Measurements from ENCODE around the gene RGS10.
A peak's percentile ranks its signal among the peaks of the same experiment; 100 is the strongest.

Gene RGS10

DNA sequence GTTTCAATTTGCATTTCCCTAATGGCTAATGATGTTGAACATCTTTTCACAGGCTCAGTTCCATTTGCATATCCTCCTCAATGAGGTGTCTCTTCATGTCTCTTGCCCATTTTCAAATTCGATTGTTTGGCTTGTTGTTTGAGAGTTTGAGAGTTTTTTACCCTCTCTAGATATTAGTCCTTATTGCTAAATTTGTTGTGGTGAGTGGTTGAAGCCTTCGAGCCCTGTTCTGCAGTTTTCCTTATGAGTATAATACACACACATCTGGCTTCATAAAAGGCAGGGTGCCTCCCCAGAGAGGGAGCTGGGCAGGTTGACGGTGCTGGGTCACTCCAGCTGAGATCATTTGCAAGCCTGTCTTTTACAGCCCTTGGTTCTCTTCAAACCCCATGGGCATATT lies 65.1 kb downstream of the RGS10 start:
- Histone ChIP-seq H3K27ac (ENCODE audit: low read length) (no peak overlapping the region), H3K27me3 (ENCODE audit: low read depth, low read length) (peaks cover 16% of the 10 kb centered on the region; the same call in 1 of the 2 replicates), H3K9me3 (ENCODE audit: insufficient read depth, low read length) (no peaks in the 10 kb centered on the region), H3K79me2 (ENCODE audit: low read length) (no peaks in the 10 kb centered on the region), H3K4me3 (ENCODE audit: low read length) (peak overlapping the region; percentile 49; the same call in 1 of the 2 replicates), H3K9ac (ENCODE audit: low read length) (no peak overlapping the region), H3K4me2 (ENCODE audit: low read length) (peak overlapping the region; percentile 67), H4K20me1 (ENCODE audit: insufficient read depth, low read length) (no peaks in the 10 kb centered on the region), H3K36me3 (replicated peaks; ENCODE audit: low read depth, low read length) (no peaks in the 10 kb centered on the region), H2AFZ (ENCODE audit: low read depth, low read length) (no peak overlapping the region), H3K4me1 (ENCODE audit: low read length) (peaks cover 27% of the 10 kb centered on the region)
- TF ChIP-seq, protein P1, sequence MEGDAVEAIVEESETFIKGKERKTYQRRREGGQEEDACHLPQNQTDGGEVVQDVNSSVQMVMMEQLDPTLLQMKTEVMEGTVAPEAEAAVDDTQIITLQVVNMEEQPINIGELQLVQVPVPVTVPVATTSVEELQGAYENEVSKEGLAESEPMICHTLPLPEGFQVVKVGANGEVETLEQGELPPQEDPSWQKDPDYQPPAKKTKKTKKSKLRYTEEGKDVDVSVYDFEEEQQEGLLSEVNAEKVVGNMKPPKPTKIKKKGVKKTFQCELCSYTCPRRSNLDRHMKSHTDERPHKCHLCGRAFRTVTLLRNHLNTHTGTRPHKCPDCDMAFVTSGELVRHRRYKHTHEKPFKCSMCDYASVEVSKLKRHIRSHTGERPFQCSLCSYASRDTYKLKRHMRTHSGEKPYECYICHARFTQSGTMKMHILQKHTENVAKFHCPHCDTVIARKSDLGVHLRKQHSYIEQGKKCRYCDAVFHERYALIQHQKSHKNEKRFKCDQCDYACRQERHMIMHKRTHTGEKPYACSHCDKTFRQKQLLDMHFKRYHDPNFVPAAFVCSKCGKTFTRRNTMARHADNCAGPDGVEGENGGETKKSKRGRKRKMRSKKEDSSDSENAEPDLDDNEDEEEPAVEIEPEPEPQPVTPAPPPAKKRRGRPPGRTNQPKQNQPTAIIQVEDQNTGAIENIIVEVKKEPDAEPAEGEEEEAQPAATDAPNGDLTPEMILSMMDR (IDR thresholded peaks at IDR 0.05; ENCODE audit: low read depth, low read length) = no peak
- TF ChIP-seq EZH2phosphoT487 (IDR thresholded peaks at IDR 0.05; ENCODE audit: low read depth) = no peak

DNA sequence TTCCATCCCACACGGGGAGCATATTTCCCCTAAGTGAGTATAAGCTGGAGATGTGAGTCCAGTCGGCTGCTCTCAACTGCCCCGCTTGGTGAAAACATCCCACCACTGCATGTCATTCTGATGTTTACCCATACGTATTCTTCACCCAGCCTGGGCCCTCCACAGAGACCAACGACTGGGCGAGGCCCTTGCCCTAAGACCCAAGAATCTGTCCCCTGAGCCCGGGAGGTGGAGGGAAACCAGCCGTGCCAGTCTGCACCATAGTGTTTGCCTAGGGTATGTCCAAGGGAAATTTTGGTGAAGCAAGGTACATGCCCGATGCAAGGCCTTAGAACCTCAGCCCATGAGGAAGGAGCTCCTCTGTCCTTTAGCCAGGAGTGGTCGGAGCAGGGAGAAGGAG lies 67.9 kb downstream of the RGS10 start:
- Histone ChIP-seq H4K20me1 (ENCODE audit: insufficient read depth, low read length) (no peaks in the 10 kb centered on the region), H3K27me3 (ENCODE audit: low read depth, low read length) (peaks cover 18% of the 10 kb centered on the region; the same call in 1 of the 2 replicates), H2AFZ (ENCODE audit: low read depth, low read length) (no peak overlapping the region), H3K4me1 (ENCODE audit: low read length) (peaks cover 31% of the 10 kb centered on the region), H3K9me3 (ENCODE audit: insufficient read depth, low read length) (no peaks in the 10 kb centered on the region), H3K4me3 (ENCODE audit: low read length) (no peak overlapping the region), H3K9ac (ENCODE audit: low read length) (no peak overlapping the region), H3K4me2 (ENCODE audit: low read length) (no peak overlapping the region), H3K36me3 (replicated peaks; ENCODE audit: low read depth, low read length) (no peaks in the 10 kb centered on the region), H3K27ac (ENCODE audit: low read length) (no peak overlapping the region), H3K79me2 (ENCODE audit: low read length) (no peaks in the 10 kb centered on the region)
- no peak for TF ChIP-seq EZH2phosphoT487 (IDR thresholded peaks at IDR 0.05; ENCODE audit: low read depth)
- TF ChIP-seq, protein P1 (IDR thresholded peaks at IDR 0.05; ENCODE audit: low read depth, low read length) = no peak

DNA sequence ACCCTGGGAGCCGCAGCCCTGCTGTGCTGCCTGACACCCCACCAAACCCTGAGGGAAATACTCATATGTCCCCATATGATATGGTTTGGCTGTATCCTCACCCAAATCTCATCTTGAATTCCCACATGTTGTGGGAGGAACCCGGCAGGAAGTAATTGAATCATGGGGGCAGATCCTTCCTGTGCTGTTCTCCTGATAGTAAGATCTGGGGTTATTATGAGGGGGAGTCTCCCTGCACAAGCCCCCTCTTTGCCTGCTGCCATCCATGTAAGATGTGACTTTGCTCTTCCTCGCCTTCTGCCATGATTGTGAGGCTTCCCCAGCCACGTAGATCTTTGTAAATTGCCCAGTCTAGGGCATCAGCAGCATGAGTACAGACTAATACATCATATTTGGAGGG lies 68.7 kb downstream of the RGS10 start:
- H3K4me1 ChIP-seq (ENCODE audit: low read length) = peaks cover 23% of the 10 kb centered on the region

DNA sequence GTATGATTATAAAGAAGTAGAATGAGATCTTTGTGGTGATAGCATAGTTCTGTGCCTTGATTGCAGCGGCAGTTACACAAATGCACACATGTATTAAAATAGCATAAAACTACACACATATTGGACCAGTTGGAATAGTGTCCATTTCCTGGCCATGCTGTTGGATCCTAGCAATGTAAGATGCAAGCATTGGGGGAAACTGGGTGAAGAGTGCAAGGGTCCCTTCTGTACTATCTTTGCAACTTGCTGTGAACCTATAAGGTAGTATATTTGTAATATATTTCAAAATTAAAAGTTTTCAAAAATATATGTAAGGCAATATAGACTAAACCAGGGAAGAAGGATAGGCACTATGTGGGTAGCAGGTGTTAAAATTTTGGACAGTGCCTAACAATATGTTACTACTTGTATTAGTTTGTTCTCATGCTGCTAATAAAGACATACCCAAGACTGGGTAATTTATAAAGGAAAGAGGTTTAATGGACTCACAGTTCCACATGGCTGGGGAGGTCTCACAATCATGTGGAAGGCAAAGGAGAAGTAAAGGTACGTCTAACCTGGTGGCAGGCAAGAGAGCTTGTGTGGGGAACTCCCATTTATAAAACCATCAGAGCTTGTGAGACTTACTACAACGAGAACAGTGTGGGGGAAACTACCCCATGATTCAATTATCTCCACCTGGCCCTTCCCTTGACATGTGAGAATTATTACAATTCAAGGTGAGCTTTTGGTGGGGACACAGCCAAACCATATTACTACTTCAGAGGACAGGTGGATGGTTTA lies 71.4 kb downstream of the RGS10 start:
- Histone ChIP-seq H4K20me1 (ENCODE audit: insufficient read depth, low read length) (no peaks in the 10 kb centered on the region), H3K36me3 (replicated peaks; ENCODE audit: low read depth, low read length) (no peaks in the 10 kb centered on the region), H3K27me3 (ENCODE audit: low read depth, low read length) (0 out of 2 replicates have a peak, but pooled peaks cover 4% of the 10 kb centered on the region), H3K4me1 (ENCODE audit: low read length) (peaks cover 4% of the 10 kb centered on the region; the same call in 1 of the 2 replicates), H2AFZ (ENCODE audit: low read depth, low read length) (no peak overlapping the region), H3K79me2 (ENCODE audit: low read length) (no peaks in the 10 kb centered on the region), H3K4me3 (ENCODE audit: low read length) (no peak overlapping the region), H3K4me2 (ENCODE audit: low read length) (no peak overlapping the region), H3K27ac (ENCODE audit: low read length) (no peak overlapping the region), H3K9ac (ENCODE audit: low read length) (no peak overlapping the region), H3K9me3 (ENCODE audit: insufficient read depth, low read length) (no peaks in the 10 kb centered on the region)
- no peak for TF ChIP-seq EZH2phosphoT487 (IDR thresholded peaks at IDR 0.05; ENCODE audit: low read depth)
- TF ChIP-seq, protein P1 (IDR thresholded peaks at IDR 0.05; ENCODE audit: low read depth, low read length) = no peak

More for the DNA sequence above, 68.7 kb downstream of the RGS10 start:
- Histone ChIP-seq H3K27ac (ENCODE audit: low read length) (no peak overlapping the region), H3K79me2 (ENCODE audit: low read length) (no peaks in the 10 kb centered on the region), H3K4me3 (ENCODE audit: low read length) (no peak overlapping the region), H3K9me3 (ENCODE audit: insufficient read depth, low read length) (no peaks in the 10 kb centered on the region), H3K9ac (ENCODE audit: low read length) (no peak overlapping the region), H3K4me2 (ENCODE audit: low read length) (no peak overlapping the region), H4K20me1 (ENCODE audit: insufficient read depth, low read length) (no peaks in the 10 kb centered on the region), H2AFZ (ENCODE audit: low read depth, low read length) (no peak overlapping the region), H3K36me3 (replicated peaks; ENCODE audit: low read depth, low read length) (no peaks in the 10 kb centered on the region), H3K27me3 (ENCODE audit: low read depth, low read length) (peaks cover 15% of the 10 kb centered on the region; the same call in 1 of the 2 replicates)
- TF ChIP-seq, protein P1 (IDR thresholded peaks at IDR 0.05; ENCODE audit: low read depth, low read length) = no peak
- no peak for TF ChIP-seq EZH2phosphoT487 (IDR thresholded peaks at IDR 0.05; ENCODE audit: low read depth)
